GM18867 (cell line): ENCODE measurements around the gene HOGA1.

Source experiments
- ATAC-seq: cut with Tn5 transposase; IDR thresholded peaks from one replicate; pipeline ENCODE4 v1.9.1; 2021; ENCODE audit warnings: mild to moderate bottlenecking, moderate library complexity; ENCODE audit not compliant: unreplicated experiment

Gene HOGA1

GRCh38 chr10:97584060-97584797 lies at the start of gene HOGA1:
Gene HOGA1, plus strand, starts transcription at chr10:97584389. Its CDS starts 315 bp downstream, at chr10:97584704.
- ATAC-seq = no peak

DNA sequence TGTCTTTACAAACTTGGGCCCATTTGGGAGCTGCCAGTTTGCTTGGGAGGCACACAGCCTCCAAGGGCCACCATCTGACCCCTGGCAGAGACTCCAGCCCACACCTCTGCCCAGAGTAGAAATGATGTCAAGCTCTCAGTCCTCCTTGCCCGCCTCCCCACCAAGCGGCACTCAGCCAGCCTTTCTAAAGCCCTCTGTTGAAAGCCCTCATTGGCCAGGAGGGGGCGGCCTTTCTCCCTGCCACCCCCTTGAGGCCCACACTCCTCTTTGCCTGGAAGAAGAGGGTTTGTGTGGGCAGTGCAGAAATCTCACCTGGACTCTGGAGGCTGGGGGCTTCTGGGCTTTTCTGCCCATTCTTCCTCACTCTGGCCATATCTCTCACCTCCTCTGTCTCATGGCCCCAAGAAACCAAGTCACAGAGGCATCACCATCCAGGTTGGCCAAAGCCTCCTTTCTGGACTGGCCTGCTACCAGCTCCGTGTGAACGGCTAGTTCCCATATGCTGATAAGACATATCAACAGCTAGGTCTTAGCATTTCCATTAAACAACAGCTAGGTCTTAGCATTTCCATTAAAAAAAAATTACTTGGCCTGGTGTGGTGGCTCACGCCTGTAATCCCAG lies 49.3 kb upstream of the HOGA1 start:
- ATAC-seq = peak; percentile 51

GRCh38 chr10:97537186-97537869 lies 46.9 kb upstream of the HOGA1 start:
- no peak for ATAC-seq

GRCh38 chr10:97538411-97538810 lies 45.8 kb upstream of the HOGA1 start:
- ATAC-seq = no peak

GRCh38 chr10:97538839-97539238 lies 45.4 kb upstream of the HOGA1 start:
- ATAC-seq = no peak

GRCh38 chr10:97539523-97540200 lies 44.5 kb upstream of the HOGA1 start:
- no peak for ATAC-seq

DNA sequence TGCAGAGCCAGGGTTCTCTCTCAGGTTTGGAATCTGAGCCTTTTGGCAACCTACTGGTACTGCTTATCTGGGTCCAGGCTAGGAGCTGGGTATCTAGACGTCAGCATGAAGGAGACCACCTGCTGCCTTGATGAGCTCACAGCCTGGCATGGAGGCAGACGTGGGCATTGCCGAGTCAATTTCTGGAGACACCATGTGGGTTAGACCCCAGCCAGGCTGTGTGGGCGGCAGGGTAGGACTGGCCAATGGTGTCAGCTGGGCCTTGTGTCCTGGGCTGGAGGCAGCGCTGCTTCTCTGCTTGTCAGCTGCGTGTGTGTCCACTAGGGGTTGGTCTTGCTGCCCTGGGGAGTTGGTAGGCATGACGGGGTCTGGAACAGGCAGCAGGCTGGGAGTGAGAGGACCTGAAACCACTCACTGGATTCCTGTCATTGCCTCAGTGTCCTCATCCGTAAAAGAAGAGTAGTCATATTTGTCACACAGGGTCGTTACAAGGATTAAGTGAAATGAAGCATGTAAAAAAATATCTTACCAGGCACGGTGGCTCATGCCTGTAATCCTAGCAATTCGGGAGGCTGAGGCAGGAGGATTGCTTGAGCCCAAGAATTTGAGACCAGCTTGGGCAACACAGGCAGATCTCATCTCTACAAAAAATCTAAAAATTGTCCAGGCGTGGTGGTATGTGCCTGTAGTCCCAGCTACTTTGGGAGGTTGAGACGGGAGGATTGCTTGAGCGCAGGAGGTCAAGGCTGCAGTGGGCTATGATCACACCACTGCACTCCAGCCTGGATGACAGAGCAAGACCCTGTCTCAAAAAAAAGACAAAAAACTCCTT lies 43.3 kb upstream of the HOGA1 start:
- no peak for ATAC-seq

GRCh38 chr10:97542169-97543024 lies 41.8 kb upstream of the HOGA1 start:
- no peak for ATAC-seq

- no peak for ATAC-seq
Measured at GRCh38 chr10:97543025-97543546, 41.1 kb upstream of the HOGA1 start.

DNA sequence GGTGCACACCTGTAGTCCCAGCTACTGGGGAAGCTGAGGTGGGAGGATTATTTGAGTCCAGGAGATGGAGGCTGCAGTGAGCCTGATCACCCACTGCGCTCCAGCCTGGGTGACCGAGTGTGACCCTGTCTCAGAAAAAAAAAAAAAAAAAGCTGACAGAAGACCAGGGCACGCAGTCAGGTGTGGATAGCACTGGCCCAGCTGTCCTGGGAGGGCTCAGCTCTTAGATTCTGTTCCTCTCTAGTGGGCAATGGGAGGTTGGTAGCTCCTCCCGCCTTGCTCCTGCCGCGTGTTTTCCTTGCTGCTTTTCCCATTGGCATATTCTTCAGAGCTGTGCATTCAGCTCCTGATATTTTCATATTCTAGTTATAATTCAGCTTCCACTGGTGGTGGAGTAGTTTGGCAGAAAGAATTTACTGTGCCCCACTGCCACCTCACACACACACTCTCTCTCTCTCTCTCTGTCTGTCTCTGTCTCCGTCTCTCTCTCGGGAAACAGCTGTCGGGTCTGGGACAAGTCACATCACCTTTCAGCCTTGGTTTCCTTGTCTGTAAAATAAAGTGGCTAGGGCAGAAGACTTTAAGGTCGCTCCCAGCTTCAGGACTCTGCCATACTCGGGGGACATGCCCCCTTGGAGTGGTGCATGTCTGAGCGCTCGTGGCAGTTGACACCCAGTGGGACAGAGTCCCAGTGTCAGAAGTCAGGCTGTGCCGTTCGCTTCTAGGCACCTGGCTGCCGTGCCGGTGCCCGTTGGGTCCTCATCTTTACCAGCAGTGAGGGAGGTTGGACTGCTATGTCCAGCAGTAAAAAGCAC lies 37.5 kb upstream of the HOGA1 start:
- no peak for ATAC-seq

GRCh38 chr10:97547271-97547600 lies 37.0 kb upstream of the HOGA1 start:
- no peak for ATAC-seq

GRCh38 chr10:97547962-97548361 lies 36.2 kb upstream of the HOGA1 start:
- no peak for ATAC-seq

- no peak for ATAC-seq
Measured at GRCh38 chr10:97548828-97549455, 35.2 kb upstream of the HOGA1 start.

DNA sequence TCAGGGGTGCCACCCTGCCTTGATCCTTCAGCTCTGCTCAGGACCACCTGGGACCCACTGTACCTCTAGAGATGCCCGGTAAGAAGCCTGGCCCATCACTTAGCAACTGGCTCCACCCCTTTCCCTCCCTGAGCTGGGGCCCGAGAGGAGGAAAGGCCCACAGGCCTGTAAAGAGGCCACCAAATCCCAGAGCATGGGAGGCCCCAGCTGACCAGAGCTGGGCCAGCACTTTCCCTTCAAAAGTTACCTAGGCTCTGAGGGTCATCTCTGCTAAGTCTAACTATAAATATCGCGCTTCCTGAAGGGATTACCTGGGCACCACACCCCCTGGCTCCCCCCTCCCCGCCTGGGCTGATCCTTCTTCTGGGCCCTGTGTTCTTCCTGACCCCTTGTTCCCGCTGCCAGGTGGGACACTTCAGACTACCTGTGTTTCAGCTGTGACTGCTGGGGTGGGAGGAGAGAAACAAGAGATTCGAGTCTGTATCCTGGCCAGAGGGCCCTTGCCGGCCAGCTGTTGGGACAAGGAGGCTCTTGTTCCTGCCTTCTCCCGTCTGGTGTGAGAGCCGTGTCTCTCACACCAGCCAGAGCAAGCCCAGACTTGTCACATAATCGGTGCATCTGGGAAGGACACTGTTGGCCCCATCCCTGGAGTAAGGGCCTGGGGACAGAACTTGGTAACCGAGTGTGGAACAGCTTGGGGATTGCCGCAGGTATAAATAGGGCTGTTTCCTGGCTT lies 34.4 kb upstream of the HOGA1 start:
- no peak for ATAC-seq

GRCh38 chr10:97550336-97551149 lies 33.6 kb upstream of the HOGA1 start:
- ATAC-seq = no peak

DNA sequence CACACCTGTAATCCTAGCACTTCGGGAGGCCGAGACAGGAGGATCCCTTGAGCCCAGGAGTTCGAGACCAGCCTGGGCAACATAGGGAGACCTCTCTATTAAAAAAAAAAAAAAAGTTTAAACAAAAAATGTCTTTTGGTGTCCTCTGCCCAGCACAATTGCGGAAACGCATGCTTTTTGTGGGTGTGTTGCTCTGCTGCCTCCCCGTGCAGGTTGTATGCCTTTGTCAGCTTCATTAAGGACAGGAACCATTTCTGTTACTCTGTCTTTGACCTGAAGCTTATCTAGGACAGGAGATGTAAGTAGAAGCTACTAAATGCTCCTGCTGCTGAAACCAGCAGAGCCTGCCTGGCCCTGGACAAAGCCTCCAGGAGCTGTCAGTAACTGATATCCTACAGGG lies 32.9 kb upstream of the HOGA1 start:
- no peak for ATAC-seq

GRCh38 chr10:97553575-97554031 lies 30.6 kb upstream of the HOGA1 start:
- ATAC-seq = peak; percentile 79
